Hematopoietic multipotent progenitor cell treated with erythropoietin and hydrocortisone succinate and interleukin-3 and kit ligand, for 8 days (in vitro differentiated cells): Measurements from ENCODE around the gene ROBO1.
"Not testable (repeated sequence)": the region's sequence is repeated elsewhere in the genome, so short reads cannot be mapped to it uniquely, and the experiment has no call there.

ENCODE experiments used
- DNase-seq: peaks from one replicate; pipeline ENCODE4 v3.0.0-alpha.2; 2015

The ROBO1 gene

GRCh38 chr3:78717041-78717440 lies 1050.8 kb downstream of the ROBO1 start:
- no peak for DNase-seq

DNA sequence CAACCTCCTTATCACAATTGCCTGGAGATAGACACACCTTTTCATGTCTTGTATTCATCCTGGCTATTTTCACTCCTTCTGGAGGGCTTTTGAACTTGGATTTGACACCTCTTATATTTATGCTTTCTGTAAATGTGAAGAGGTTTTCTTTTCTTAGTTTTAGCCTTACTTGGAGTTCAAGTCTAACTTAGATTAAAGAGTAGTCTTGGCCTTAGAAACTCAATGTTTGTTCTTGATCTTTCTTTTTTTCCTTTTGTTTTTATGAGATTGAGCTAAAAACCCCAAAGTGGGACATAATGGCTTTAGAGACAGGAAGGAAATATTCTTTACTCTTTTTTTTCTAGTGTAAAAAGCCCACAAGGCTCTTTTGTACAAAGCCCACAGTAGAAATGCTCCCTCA lies 1054.9 kb downstream of the ROBO1 start:
- DNase-seq: no peak

DNA sequence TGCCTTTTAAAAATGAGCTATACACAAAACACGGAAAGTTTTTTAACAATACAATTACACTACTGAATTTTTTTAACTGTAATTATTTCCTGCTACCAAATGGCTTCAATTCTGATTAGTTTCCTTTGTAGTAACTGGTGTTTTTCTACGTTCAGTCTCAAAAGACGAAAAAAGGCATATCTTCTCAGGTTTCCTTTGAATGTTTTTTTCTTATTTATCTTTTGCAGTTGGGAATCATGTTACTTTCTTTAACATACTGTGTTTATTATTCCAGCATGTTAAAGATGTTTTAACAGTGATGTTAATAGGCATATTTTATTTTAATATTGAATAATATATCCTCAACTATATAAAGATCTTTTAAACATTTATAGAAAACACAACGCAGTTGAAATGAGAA lies 1055.5 kb downstream of the ROBO1 start:
- no peak for DNase-seq

DNA sequence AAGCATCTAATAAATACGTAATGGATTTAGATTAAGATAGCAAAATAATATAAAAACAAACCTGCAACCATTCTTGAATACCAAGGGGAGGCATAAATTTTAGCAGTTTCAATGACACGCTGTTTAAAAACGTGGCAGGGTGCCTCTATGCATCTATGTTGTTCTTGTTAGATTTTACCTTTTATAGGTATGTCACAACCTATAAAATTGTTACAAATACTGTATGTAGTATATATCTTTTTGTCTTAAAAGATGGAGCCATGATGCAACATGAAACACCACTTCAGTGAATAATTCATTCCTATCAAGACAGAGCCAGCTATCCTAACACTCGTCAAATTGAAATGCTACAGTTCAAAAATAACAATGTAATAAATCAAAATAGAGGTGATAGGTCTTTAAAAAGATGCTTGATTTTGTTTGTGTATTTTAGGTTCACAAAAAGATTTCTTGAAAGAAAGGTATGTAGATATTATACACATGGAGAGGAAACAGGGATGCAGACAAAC lies 1059.2 kb downstream of the ROBO1 start:
- no peak for DNase-seq

GRCh38 chr3:78707609-78708008 lies 1060.2 kb downstream of the ROBO1 start:
- DNase-seq: no peak

- no peak for DNase-seq
These were observed 1060.8 kb downstream of the ROBO1 start for GRCh38 chr3:78706906-78707523.

DNA sequence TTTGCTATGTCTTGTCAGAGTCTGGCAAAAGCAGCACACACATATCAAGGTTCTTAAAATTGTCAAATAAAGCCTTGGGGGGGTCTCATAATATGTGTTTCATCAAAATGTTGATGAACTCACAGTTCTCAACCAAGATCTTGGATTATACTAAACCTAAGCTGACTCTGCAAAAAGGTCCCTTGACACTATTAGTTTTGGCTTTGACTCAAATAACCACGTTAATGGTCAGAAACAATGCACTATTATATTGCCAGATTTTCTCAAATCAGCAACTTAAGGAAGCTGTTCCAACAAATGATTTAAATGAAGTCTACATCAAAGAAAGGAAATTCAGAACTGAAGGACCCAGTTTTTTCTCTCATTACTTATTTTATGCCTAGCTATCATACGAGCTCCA lies 1063.9 kb downstream of the ROBO1 start:
- no peak for DNase-seq

- no peak for DNase-seq
These were observed 1066.3 kb downstream of the ROBO1 start for GRCh38 chr3:78701537-78701936.

- no peak for DNase-seq
These were observed 1069.4 kb downstream of the ROBO1 start for GRCh38 chr3:78698431-78698830.

DNA sequence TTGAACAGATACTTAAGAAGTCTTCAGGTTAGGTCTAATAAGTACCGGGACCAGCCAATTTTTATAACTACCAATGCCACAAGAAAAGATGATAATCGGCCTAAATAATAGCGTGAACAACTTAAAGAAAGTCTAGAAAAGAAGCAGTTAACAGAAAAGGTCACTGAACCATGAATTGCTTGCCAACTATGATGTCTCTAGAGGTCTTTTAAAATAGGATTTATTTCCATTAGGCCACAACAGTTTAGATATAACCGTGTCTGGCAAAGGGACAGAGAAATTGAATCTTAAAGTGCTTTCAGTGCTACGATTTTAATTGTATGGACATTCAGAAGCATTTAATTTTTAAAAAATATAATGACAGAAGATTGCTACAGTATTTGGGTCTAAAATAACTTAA lies 1070.4 kb downstream of the ROBO1 start:
- DNase-seq: no peak

DNA sequence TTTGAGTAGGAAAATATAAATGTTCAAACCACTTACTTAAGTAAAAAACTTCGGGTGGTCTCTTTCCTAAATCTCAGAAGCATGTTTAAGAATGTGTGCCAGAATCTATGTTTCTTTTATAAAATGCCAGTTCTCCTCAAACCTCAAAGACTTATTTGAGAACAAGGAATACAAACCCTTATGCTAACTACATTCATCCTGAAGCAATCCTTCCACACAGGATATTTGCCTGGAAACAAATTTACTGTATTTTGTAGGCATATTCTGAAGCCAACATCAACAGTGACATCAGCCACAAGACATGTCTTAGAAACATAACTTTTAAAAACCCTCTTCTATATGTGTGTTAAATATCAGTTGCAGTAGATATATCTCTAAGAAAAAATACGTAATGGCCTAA lies 1077.0 kb downstream of the ROBO1 start:
- no peak for DNase-seq

GRCh38 chr3:78689378-78689777 lies 1078.4 kb downstream of the ROBO1 start:
- no peak for DNase-seq

DNA sequence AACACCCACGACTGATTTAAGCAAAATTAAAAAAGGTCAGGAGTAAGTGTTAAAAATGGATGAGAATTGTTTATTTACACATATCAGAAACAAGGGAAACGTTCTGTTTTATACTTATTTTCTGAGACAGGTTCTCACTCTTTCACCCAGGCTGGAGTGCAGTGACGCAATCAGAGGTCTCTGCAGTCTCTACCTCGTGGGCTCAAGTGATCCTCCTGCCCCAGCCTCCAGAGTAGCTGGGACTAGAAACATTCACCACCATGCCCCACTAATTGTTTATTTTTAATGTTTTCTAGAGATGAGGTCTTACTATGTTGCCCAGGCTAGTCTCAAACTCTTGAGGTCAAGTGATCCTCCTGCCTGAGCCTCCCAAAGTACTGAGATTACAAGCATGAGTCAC lies 1080.3 kb downstream of the ROBO1 start:
- no peak for DNase-seq

DNA sequence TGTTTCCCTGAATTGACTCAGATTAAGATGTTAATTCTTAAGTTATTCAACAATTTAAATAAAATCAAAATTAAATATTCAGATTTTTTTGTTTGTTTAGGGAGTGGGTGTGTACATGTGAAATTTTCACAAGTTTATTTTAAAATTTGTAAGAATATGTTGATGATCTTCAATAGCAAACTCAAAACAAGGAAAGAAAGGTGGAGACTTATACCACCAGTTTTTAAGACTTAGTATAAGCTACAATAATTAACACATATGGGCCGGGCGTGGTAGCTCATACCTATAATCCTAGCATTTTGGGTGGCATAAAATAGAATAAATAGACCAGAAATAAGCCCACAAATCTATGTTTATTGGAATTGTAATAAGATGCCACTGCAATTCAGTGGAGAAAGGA lies 1084.5 kb downstream of the ROBO1 start:
- DNase-seq: no peak

DNA sequence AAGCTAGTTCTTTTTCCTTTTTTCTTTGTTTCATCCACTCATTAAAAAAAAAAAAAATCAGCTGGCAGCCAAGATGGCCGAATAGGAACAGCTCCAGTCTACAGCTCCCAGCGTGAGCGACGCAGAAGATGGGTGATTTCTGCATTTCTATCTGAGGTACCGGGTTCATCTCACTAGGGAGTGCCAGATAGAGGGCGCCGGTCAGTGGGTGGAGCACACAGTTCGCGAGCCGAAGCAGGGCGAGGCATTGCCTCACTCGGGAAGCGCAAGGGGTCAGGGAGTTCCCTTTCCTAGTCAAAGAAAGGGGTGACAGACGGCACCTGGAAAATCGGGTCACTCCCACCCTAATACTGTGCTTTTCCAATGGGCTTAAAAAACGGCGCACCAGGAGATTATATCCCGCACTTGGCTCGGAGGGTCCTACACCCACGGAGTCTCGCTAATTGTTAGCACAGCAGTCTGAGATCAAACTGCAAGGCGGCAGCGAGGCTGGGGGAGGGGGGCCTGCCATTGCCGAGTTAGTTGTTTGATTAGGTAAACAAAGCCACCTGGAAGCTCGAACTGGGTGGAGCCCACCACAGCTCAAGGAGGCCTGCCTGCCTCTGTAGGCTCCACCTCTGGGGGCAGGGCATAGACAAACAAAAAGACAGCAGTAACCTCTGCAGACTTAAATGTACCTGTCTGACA lies 1092.5 kb downstream of the ROBO1 start:
- DNase-seq: not testable (repeated sequence)

GRCh38 chr3:78670746-78671145 lies 1097.1 kb downstream of the ROBO1 start:
- no peak for DNase-seq

DNA sequence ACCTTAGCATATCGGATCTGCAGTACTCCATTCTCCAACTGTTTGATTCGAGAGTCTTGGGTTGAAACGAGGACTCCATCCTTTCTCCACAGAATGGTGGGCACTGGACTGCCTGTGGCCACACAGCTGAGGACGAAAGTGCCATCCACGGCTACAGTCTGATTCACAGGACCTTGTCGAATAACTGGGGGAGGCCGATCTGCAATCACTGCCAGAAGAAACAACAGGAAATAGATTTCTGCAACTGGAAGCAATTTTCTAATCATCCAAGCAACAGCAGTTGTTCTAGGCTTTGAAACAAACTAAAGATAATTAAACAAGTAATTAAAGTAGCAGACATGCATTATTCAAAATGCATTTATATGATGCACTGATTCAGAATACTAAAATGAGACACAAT lies 1097.7 kb downstream of the ROBO1 start:
- DNase-seq: no peak

- no peak for DNase-seq
These were observed 1099.5 kb downstream of the ROBO1 start for GRCh38 chr3:78668302-78668701.

GRCh38 chr3:78666470-78666800 lies 1101.4 kb downstream of the ROBO1 start:
- DNase-seq: no peak

- DNase-seq: no peak
These were observed 1101.9 kb downstream of the ROBO1 start for GRCh38 chr3:78665776-78666469.

DNA sequence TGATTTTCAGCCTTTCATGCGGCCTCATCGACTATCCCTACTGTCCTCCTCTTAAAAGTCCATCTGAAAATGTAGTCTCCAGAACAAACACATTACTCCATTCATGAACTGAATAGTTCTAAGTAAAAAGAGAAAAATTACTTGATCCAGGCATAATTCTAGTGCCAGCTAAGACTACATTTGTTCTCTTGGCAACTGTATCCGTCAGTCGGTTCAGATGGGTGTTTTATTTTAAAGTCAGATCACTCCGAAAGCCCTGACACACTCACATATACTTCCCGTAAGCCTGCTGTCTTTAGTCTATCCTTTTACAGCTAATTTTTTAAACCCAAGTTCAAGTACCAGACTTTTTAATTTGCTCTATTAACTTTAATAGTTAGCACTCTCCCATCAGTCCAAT lies 1102.7 kb downstream of the ROBO1 start:
- no peak for DNase-seq

GRCh38 chr3:78660957-78661356 lies 1106.8 kb downstream of the ROBO1 start:
- no peak for DNase-seq

DNA sequence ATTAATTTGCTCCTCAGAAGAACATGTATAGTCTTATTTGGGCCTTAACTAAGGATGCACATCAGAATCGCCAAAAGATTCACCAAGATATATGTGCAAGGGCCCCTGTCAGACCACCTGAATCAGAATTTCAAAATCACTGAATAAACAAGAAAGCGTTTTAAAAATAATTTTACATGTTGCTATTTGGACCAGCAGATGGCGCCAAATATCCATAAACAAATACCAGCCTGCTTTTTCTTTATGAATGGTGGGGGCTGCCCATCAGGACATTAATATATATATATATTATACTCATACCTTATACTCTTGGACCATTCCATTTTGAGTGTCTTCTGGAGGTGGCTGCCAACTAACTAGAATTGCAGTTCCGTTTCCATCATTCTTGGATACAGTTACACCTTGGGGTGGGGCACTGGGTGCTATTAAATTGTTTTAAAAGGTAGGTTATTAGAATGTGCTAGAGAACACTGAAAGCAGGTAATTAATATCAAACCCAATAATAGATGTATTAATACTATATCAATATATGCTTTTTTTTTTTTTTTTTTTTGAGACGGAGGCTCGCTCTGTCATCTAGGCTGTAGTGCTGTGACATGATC lies 1108.3 kb downstream of the ROBO1 start:
- peak; percentile 63 for DNase-seq

DNA sequence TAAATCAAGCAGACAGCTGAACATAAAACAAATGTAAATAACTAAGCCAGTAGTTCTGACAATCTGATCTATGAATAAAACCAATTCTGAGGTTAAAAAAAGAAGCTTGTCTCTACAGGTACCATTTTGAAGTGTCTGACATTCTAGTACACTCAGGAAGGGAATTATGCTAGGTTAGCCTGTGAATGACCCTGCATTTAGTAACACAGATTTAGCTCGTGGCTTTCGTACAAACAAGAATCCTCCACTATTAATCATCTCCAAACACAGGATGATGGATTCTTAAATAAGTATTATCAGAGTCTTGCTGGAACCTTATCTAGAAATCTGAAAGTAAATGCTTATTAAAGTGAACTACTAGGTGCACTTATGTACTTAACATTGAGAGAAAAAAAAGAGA lies 1120.1 kb downstream of the ROBO1 start:
- no peak for DNase-seq
